K562 (cell line): Measurements from ENCODE around the gene C2orf76. TPM values are rescaled to one million over a fixed set of nuclear protein-coding genes. Genes with fewer than 3 reads are reported as not detected.

Experiments
- CTCF ChIP-seq, 3 experiments: IDR thresholded peaks in 2 of 3; conservative IDR thresholded peaks in 1 of 3; 2 replicates each; pipeline ENCODE4 v1.5.1; 2011 to 2012; ENCODE audit warnings: low read length in 3 of 3, mild to moderate bottlenecking in 3 of 3, control low read depth in 2 of 3, improper control_type of control experiment in 1 of 3, inconsistent platforms in 1 of 3, low read depth in 1 of 3, mixed read lengths in 1 of 3, moderate library complexity in 1 of 3; ENCODE audit not compliant: insufficient read depth in 2 of 3
- FOXP1 ChIP-seq: sonication (generic); formaldehyde crosslinking; IDR thresholded peaks from 2 replicates; pipeline ENCODE4 v1.8.0; 2022; ENCODE audit warnings: mild to moderate bottlenecking, missing genetic modification reagents
- GABPB1 ChIP-seq: sonication (generic); formaldehyde crosslinking; IDR thresholded peaks from 2 replicates; pipeline ENCODE4 v1.8.0; 2022; ENCODE audit warnings: mild to moderate bottlenecking, missing genetic modification reagents
- MTF1 ChIP-seq: fragments of 250-450 bp; sonication (Bioruptor Pico); IDR thresholded peaks from 2 replicates; pipeline ENCODE4 v1.9.0; 2021; ENCODE audit warnings: moderate library complexity, mild to moderate bottlenecking, inconsistent platforms, borderline replicate concordance
- NFE2 ChIP-seq: IDR thresholded peaks from 2 replicates; pipeline ENCODE4 v1.6.1; 2014; ENCODE audit warnings: antibody characterized with exemption, low read depth
- NFXL1 ChIP-seq: fragments of 450-650 bp; formaldehyde crosslinking; IDR thresholded peaks from 2 replicates; pipeline ENCODE4 v1.4.0; 2021; ENCODE audit warnings: mild to moderate bottlenecking
- POLR2G ChIP-seq: fragments of 200-400 bp; formaldehyde crosslinking; IDR thresholded peaks from 2 replicates; pipeline ENCODE4 v1.6.1; 2017; ENCODE audit warnings: low read depth, mild to moderate bottlenecking, antibody characterized with exemption, low read length, moderate library complexity
- STAG1 ChIP-seq: sonication (generic); formaldehyde crosslinking; IDR thresholded peaks from 2 replicates; pipeline ENCODE4 v1.5.0; 2020; ENCODE audit warnings: missing genetic modification reagents, borderline replicate concordance
- ZNF197 ChIP-seq: fragments of 200-800 bp; sonication (Bioruptor generic); IDR thresholded peaks from 2 replicates; pipeline ENCODE4 v1.6.1; 2016; ENCODE audit warnings: low read depth, missing genetic modification characterization, missing compliant biosample characterization
- ZNF311 ChIP-seq: fragments of 250-450 bp; sonication (Bioruptor Pico); IDR thresholded peaks from 2 replicates; pipeline ENCODE4 v1.4.0; 2020; ENCODE audit warnings: mild to moderate bottlenecking, moderate library complexity
- ZNF316 ChIP-seq: fragments of 450-650 bp; IDR thresholded peaks from 2 replicates; pipeline ENCODE4 v1.6.1; 2016
- ZNF347 ChIP-seq: fragments of 450-650 bp; formaldehyde crosslinking; IDR thresholded peaks from 2 replicates; pipeline ENCODE4 v1.4.0; 2020; ENCODE audit warnings: low read depth, mild to moderate bottlenecking, moderate library complexity
- polyA plus RNA-seq, 8 experiments: library from polyadenylated mRNA; depleted of rRNA in 4 of 8; stranded (reverse) in 5 of 8; unstranded in 3 of 8; fragments of >200 nt; fragmentation: Nextera tagmentation in 2 of 8; fragmentation: Illumina TruSeq in 1 of 8; extraction: Ambion mirVana in 2 of 8; extraction: Trizol in 1 of 8; gene quantifications; 2 replicates each; pipeline versions ENCODE4 v1.2.1 to v1.2.3, GENCODE V29; 2011 to 2014; ENCODE audit warnings: inconsistent platforms in 1 of 8, missing spikeins in 1 of 8
- total RNA-seq, 7 experiments: library from RNA; depleted of rRNA in 6 of 7; stranded (reverse); fragments of >200 nt in 6 of 7; fragmentation: Illumina TruSeq in 2 of 7; extraction: Trizol in 2 of 7; gene quantifications; 2 replicates each; pipeline versions ENCODE4 v1.2.1 to v1.2.3, GENCODE V29; 2011 to 2021; ENCODE audit warnings: low replicate concordance in 1 of 7
- TF ChIP-seq, protein P1 (sequence below): fragments of 450-650 bp; IDR thresholded peaks from 2 replicates; pipeline ENCODE4 v1.6.1; 2016
- TF ChIP-seq, protein P2 (sequence below): fragments of 450-650 bp; conservative IDR thresholded peaks from 2 replicates; pipeline ENCODE4 v1.6.1; 2016; ENCODE audit warnings: missing genetic modification characterization, low read depth, mild to moderate bottlenecking, control low read depth, missing compliant biosample characterization
- TF ChIP-seq, protein P3 (sequence below): fragments of 450-650 bp; formaldehyde crosslinking; IDR thresholded peaks from 2 replicates; pipeline ENCODE4 v1.4.0; 2022; ENCODE audit warnings: missing genetic modification characterization
- TF ChIP-seq, protein P4 (sequence below), 3 experiments: fragments of 200-800 bp in 1 of 3; fragments of 250-450 bp in 1 of 3; fragments of 450-650 bp in 1 of 3; sonication (Bioruptor Pico) in 1 of 3; sonication (Bioruptor generic) in 1 of 3; formaldehyde crosslinking in 1 of 3; IDR thresholded peaks; 2 replicates each; pipeline versions ENCODE4 v1.6.1 to v1.8.0; 2016 to 2022; ENCODE audit warnings: mild to moderate bottlenecking in 2 of 3, missing genetic modification characterization in 2 of 3, missing compliant biosample characterization in 1 of 3, moderate library complexity in 1 of 3

Gene C2orf76
- total and polyA plus RNA-seq, 9 of the 15 experiments (the other 6 are each of a cell fraction or from before 2014, with no cell fraction given): 4.8 to 26.2 (median 14.5) TPM

GRCh38 chr2:119338826-119339561 lies 27.6 kb downstream of the C2orf76 start (continued):
- TF ChIP-seq, protein P1, sequence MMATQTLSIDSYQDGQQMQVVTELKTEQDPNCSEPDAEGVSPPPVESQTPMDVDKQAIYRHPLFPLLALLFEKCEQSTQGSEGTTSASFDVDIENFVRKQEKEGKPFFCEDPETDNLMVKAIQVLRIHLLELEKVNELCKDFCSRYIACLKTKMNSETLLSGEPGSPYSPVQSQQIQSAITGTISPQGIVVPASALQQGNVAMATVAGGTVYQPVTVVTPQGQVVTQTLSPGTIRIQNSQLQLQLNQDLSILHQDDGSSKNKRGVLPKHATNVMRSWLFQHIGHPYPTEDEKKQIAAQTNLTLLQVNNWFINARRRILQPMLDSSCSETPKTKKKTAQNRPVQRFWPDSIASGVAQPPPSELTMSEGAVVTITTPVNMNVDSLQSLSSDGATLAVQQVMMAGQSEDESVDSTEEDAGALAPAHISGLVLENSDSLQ: no peak
- TF ChIP-seq CTCF (IDR thresholded peaks at IDR 0.05 in 2 of 3, conservative IDR thresholded peaks at IDR 0.05 in 1 of 3; ENCODE audit: insufficient read depth in 2 of 3, low read depth in 1 of 3, low read length in 3 of 3) (no peak), ZNF311 (peak; percentile 99), ZNF197 (CRISPR knock-in tag) (peak; percentile 92), FOXP1 (CRISPR knock-in tag) (no peak), NFE2 (no peak), GABPB1 (CRISPR knock-in tag) (no peak), NFXL1 (CRISPR knock-in tag) (peak; percentile 90; the same call in 1 of the 2 replicates), MTF1 (peak; percentile 78; the same call in 1 of the 2 replicates), POLR2G (no peak), ZNF347 (CRISPR knock-in tag) (peak; percentile 56; the same call in 1 of the 2 replicates), STAG1 (no peak), ZNF316 (no peak)
- TF ChIP-seq, protein P2, sequence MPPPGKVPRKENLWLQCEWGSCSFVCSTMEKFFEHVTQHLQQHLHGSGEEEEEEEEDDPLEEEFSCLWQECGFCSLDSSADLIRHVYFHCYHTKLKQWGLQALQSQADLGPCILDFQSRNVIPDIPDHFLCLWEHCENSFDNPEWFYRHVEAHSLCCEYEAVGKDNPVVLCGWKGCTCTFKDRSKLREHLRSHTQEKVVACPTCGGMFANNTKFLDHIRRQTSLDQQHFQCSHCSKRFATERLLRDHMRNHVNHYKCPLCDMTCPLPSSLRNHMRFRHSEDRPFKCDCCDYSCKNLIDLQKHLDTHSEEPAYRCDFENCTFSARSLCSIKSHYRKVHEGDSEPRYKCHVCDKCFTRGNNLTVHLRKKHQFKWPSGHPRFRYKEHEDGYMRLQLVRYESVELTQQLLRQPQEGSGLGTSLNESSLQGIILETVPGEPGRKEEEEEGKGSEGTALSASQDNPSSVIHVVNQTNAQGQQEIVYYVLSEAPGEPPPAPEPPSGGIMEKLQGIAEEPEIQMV: peak; percentile 76
- TF ChIP-seq, protein P3, sequence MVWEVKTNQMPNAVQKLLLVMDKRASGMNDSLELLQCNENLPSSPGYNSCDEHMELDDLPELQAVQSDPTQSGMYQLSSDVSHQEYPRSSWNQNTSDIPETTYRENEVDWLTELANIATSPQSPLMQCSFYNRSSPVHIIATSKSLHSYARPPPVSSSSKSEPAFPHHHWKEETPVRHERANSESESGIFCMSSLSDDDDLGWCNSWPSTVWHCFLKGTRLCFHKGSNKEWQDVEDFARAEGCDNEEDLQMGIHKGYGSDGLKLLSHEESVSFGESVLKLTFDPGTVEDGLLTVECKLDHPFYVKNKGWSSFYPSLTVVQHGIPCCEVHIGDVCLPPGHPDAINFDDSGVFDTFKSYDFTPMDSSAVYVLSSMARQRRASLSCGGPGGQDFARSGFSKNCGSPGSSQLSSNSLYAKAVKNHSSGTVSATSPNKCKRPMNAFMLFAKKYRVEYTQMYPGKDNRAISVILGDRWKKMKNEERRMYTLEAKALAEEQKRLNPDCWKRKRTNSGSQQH (CRISPR knock-in tag): 0 out of 2 replicates have a peak, but pooled peaks have one; percentile 46
- TF ChIP-seq, protein P4, sequence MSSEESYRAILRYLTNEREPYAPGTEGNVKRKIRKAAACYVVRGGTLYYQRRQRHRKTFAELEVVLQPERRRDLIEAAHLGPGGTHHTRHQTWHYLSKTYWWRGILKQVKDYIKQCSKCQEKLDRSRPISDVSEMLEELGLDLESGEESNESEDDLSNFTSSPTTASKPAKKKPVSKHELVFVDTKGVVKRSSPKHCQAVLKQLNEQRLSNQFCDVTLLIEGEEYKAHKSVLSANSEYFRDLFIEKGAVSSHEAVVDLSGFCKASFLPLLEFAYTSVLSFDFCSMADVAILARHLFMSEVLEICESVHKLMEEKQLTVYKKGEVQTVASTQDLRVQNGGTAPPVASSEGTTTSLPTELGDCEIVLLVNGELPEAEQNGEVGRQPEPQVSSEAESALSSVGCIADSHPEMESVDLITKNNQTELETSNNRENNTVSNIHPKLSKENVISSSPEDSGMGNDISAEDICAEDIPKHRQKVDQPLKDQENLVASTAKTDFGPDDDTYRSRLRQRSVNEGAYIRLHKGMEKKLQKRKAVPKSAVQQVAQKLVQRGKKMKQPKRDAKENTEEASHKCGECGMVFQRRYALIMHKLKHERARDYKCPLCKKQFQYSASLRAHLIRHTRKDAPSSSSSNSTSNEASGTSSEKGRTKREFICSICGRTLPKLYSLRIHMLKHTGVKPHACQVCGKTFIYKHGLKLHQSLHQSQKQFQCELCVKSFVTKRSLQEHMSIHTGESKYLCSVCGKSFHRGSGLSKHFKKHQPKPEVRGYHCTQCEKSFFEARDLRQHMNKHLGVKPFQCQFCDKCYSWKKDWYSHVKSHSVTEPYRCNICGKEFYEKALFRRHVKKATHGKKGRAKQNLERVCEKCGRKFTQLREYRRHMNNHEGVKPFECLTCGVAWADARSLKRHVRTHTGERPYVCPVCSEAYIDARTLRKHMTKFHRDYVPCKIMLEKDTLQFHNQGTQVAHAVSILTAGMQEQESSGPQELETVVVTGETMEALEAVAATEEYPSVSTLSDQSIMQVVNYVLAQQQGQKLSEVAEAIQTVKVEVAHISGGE (CRISPR knock-in tag; IDR thresholded peaks at IDR 0.05): peak in 1 of 3 experiments; percentile 70; a peak in 2 of 6 replicates
